ENCODE results near the gene COA5.

The COA5 gene

GRCh38 chr2:98589489-98589888, 18.8 kb downstream of the COA5 start:
- ATAC-seq (ENCODE audit: low read depth) (no peak), DNase-seq (ENCODE audit: low spot score in 2 of 2) (no peak)
- no peak overlapping the region for H3K27ac Mint-ChIP-seq
- peaks cover 15% of the 10 kb centered on the region for H3K36me3 Mint-ChIP-seq
- H3K27me3 Mint-ChIP-seq = no peaks in the 10 kb centered on the region
- H3K4me1 Mint-ChIP-seq = no peaks in the 10 kb centered on the region
- H3K4me3 Mint-ChIP-seq = no peak overlapping the region
- H3K9me3 Mint-ChIP-seq = no peaks in the 10 kb centered on the region

- ATAC-seq (ENCODE audit: low read depth) (no peak), DNase-seq (ENCODE audit: low spot score in 2 of 2) (no peak)
- no peaks in the 10 kb centered on the region for H3K27me3 Mint-ChIP-seq
- H3K4me1 Mint-ChIP-seq = no peaks in the 10 kb centered on the region
- H3K4me3 Mint-ChIP-seq = no peak overlapping the region
- no peak overlapping the region for H3K27ac Mint-ChIP-seq
- H3K36me3 Mint-ChIP-seq = peaks cover 13% of the 10 kb centered on the region
- no peaks in the 10 kb centered on the region for H3K9me3 Mint-ChIP-seq
These were observed 19.4 kb downstream of the COA5 start for GRCh38 chr2:98588880-98589431.

GRCh38 chr2:98586551-98587140, 21.7 kb downstream of the COA5 start:
- DNase-seq (ENCODE audit: low spot score in 2 of 2) (no peak), ATAC-seq (ENCODE audit: low read depth) (no peak)
- peaks cover 14% of the 10 kb centered on the region for H3K36me3 Mint-ChIP-seq
- H3K4me1 Mint-ChIP-seq = no peaks in the 10 kb centered on the region
- H3K27ac Mint-ChIP-seq = no peak overlapping the region
- H3K27me3 Mint-ChIP-seq = no peaks in the 10 kb centered on the region
- no peak overlapping the region for H3K4me3 Mint-ChIP-seq
- no peaks in the 10 kb centered on the region for H3K9me3 Mint-ChIP-seq

GRCh38 chr2:98585386-98585785, 22.9 kb downstream of the COA5 start:
- ATAC-seq (ENCODE audit: low read depth) = no peak
- H3K4me1 Mint-ChIP-seq = peaks cover 6% of the 10 kb centered on the region

GRCh38 chr2:98583816-98584618, 24.3 kb downstream of the COA5 start:
- no peaks in the 10 kb centered on the region for H3K9me3 Mint-ChIP-seq
- H3K36me3 Mint-ChIP-seq = peaks cover 15% of the 10 kb centered on the region
- no peak overlapping the region for H3K27ac Mint-ChIP-seq
- DNase-seq (ENCODE audit: low spot score in 2 of 2) (no peak), ATAC-seq (ENCODE audit: low read depth) (no peak)
- peaks cover 6% of the 10 kb centered on the region for H3K4me1 Mint-ChIP-seq
- H3K27me3 Mint-ChIP-seq = no peaks in the 10 kb centered on the region
- no peak overlapping the region for H3K4me3 Mint-ChIP-seq

More at GRCh38 chr2:98585386-98585785, 22.9 kb downstream of the COA5 start:
- Mint-ChIP-seq H3K4me3 (no peak overlapping the region), H3K27ac (no peak overlapping the region), H3K27me3 (no peaks in the 10 kb centered on the region), H3K36me3 (peaks cover 15% of the 10 kb centered on the region), H3K9me3 (no peaks in the 10 kb centered on the region)
- DNase-seq (ENCODE audit: low spot score in 2 of 2) = no peak

GRCh38 chr2:98583276-98583675, 25.0 kb downstream of the COA5 start:
- Mint-ChIP-seq H3K36me3 (peaks cover 15% of the 10 kb centered on the region), H3K27me3 (no peaks in the 10 kb centered on the region), H3K4me3 (no peak overlapping the region), H3K9me3 (no peaks in the 10 kb centered on the region), H3K27ac (no peak overlapping the region), H3K4me1 (peaks cover 6% of the 10 kb centered on the region)
- no peak for DNase-seq (ENCODE audit: low spot score in 2 of 2)
- ATAC-seq (ENCODE audit: low read depth) = no peak

- Mint-ChIP-seq H3K27me3 (no peaks in the 10 kb centered on the region), H3K4me3 (no peak overlapping the region), H3K36me3 (peaks cover 21% of the 10 kb centered on the region), H3K9me3 (no peaks in the 10 kb centered on the region), H3K4me1 (peaks cover 6% of the 10 kb centered on the region), H3K27ac (no peak overlapping the region)
- no peak for DNase-seq (ENCODE audit: low spot score in 2 of 2)
- no peak for ATAC-seq (ENCODE audit: low read depth)
These were observed 25.8 kb downstream of the COA5 start for GRCh38 chr2:98582523-98582922.

- Mint-ChIP-seq H3K27me3 (no peaks in the 10 kb centered on the region), H3K27ac (peak overlapping the region; percentile 15), H3K36me3 (peaks cover 22% of the 10 kb centered on the region), H3K9me3 (no peaks in the 10 kb centered on the region), H3K4me1 (peaks cover 6% of the 10 kb centered on the region), H3K4me3 (no peak overlapping the region)
- ATAC-seq (ENCODE audit: low read depth) (peak; percentile 27), DNase-seq (ENCODE audit: low spot score in 2 of 2) (peak in 1 of 2 donors; percentile 4)
These were observed 27.5 kb downstream of the COA5 start for GRCh38 chr2:98580656-98581284.

- Mint-ChIP-seq H3K4me3 (no peak overlapping the region), H3K36me3 (peaks cover 24% of the 10 kb centered on the region), H3K27me3 (no peaks in the 10 kb centered on the region), H3K9me3 (no peaks in the 10 kb centered on the region), H3K4me1 (peaks cover 6% of the 10 kb centered on the region), H3K27ac (no peak overlapping the region)
- DNase-seq (ENCODE audit: low spot score in 2 of 2) (no peak), ATAC-seq (ENCODE audit: low read depth) (no peak)
These were observed 28.4 kb downstream of the COA5 start for GRCh38 chr2:98579926-98580325.

- Mint-ChIP-seq H3K4me1 (peaks cover 6% of the 10 kb centered on the region), H3K27me3 (no peaks in the 10 kb centered on the region)
These were observed 30.1 kb downstream of the COA5 start for GRCh38 chr2:98578231-98578630.

GRCh38 chr2:98577313-98577712, 31.0 kb downstream of the COA5 start:
- Mint-ChIP-seq H3K4me1 (peaks cover 6% of the 10 kb centered on the region), H3K36me3 (peaks cover 20% of the 10 kb centered on the region), H3K27me3 (no peaks in the 10 kb centered on the region), H3K9me3 (no peaks in the 10 kb centered on the region), H3K4me3 (no peak overlapping the region), H3K27ac (no peak overlapping the region)
- no peak for DNase-seq (ENCODE audit: low spot score in 2 of 2)
- no peak for ATAC-seq (ENCODE audit: low read depth)

More at GRCh38 chr2:98578231-98578630, 30.1 kb downstream of the COA5 start:
- Mint-ChIP-seq H3K36me3 (peaks cover 24% of the 10 kb centered on the region), H3K4me3 (no peak overlapping the region), H3K27ac (no peak overlapping the region), H3K9me3 (no peaks in the 10 kb centered on the region)
- no peak for ATAC-seq (ENCODE audit: low read depth)
- DNase-seq (ENCODE audit: low spot score in 2 of 2) = no peak

- no peak for DNase-seq (ENCODE audit: low spot score in 2 of 2)
- Mint-ChIP-seq H3K4me3 (no peak overlapping the region), H3K27me3 (no peaks in the 10 kb centered on the region), H3K9me3 (no peaks in the 10 kb centered on the region), H3K27ac (peak overlapping the region; percentile 47), H3K4me1 (peaks cover 6% of the 10 kb centered on the region), H3K36me3 (peaks cover 18% of the 10 kb centered on the region)
- no peak for ATAC-seq (ENCODE audit: low read depth)
These were observed 31.5 kb downstream of the COA5 start for GRCh38 chr2:98576666-98577312.

GRCh38 chr2:98573426-98573825, 34.9 kb downstream of the COA5 start:
- Mint-ChIP-seq H3K9me3 (no peaks in the 10 kb centered on the region), H3K4me1 (peaks cover 3% of the 10 kb centered on the region), H3K36me3 (peaks cover 29% of the 10 kb centered on the region), H3K27me3 (no peaks in the 10 kb centered on the region), H3K27ac (no peak overlapping the region), H3K4me3 (no peak overlapping the region)
- no peak for DNase-seq (ENCODE audit: low spot score in 2 of 2)
- no peak for ATAC-seq (ENCODE audit: low read depth)

GRCh38 chr2:98572676-98573075, 35.6 kb downstream of the COA5 start:
- no peaks in the 10 kb centered on the region for H3K9me3 Mint-ChIP-seq
- no peak for DNase-seq (ENCODE audit: low spot score in 2 of 2)
- no peaks in the 10 kb centered on the region for H3K27me3 Mint-ChIP-seq
- no peak for ATAC-seq (ENCODE audit: low read depth)
- no peak overlapping the region for H3K27ac Mint-ChIP-seq
- peaks cover 3% of the 10 kb centered on the region for H3K4me1 Mint-ChIP-seq
- H3K36me3 Mint-ChIP-seq = peaks cover 23% of the 10 kb centered on the region
- H3K4me3 Mint-ChIP-seq = no peak overlapping the region
